GM19023 (cell line): ENCODE measurements around the gene ATP7B.
A peak's percentile ranks its signal among the peaks of the same experiment; 100 is the strongest.
"Not testable (repeated sequence)": the region's sequence is repeated elsewhere in the genome, so short reads cannot be mapped to it uniquely, and the experiment has no call there.

Experiments used
- ATAC-seq: cut with Tn5 transposase; IDR thresholded peaks from one replicate; pipeline ENCODE4 v1.9.1; 2021; ENCODE audit warnings: mild to moderate bottlenecking, moderate library complexity; ENCODE audit not compliant: unreplicated experiment

The ATP7B gene

GRCh38 chr13:51924756-51925544, 86.3 kb downstream of the ATP7B start:
- no peak for ATAC-seq

GRCh38 chr13:51923983-51924539, 87.2 kb downstream of the ATP7B start:
- peak; percentile 58 for ATAC-seq

- no peak for ATAC-seq
These were observed 88.3 kb downstream of the ATP7B start for GRCh38 chr13:51922771-51923480.

GRCh38 chr13:51921790-51922740, 89.2 kb downstream of the ATP7B start:
- ATAC-seq = no peak

- no peak for ATAC-seq
These were observed 90.5 kb downstream of the ATP7B start for GRCh38 chr13:51920786-51921185.

- no peak for ATAC-seq
These were observed 91.0 kb downstream of the ATP7B start for GRCh38 chr13:51920267-51920666.

GRCh38 chr13:51919531-51919930, 91.7 kb downstream of the ATP7B start:
- no peak for ATAC-seq

GRCh38 chr13:51916962-51917361, 94.3 kb downstream of the ATP7B start:
- ATAC-seq = no peak

- ATAC-seq = no peak
These were observed 95.0 kb downstream of the ATP7B start for GRCh38 chr13:51916051-51916818.

GRCh38 chr13:51914137-51914493, 97.1 kb downstream of the ATP7B start:
- no peak for ATAC-seq

GRCh38 chr13:51913421-51914136, 97.7 kb downstream of the ATP7B start:
- no peak for ATAC-seq

- ATAC-seq = no peak
These were observed 98.6 kb downstream of the ATP7B start for GRCh38 chr13:51912511-51913225.

- no peak for ATAC-seq
These were observed 99.2 kb downstream of the ATP7B start for GRCh38 chr13:51912091-51912490.

- ATAC-seq = no peak
These were observed 100.7 kb downstream of the ATP7B start for GRCh38 chr13:51910508-51910907.

GRCh38 chr13:51909265-51909664, 102.0 kb downstream of the ATP7B start:
- not testable (repeated sequence) for ATAC-seq

GRCh38 chr13:51907040-51907732, 104.1 kb downstream of the ATP7B start:
- no peak for ATAC-seq

GRCh38 chr13:51906581-51906980, 104.7 kb downstream of the ATP7B start:
- no peak for ATAC-seq

- ATAC-seq = no peak
These were observed 105.5 kb downstream of the ATP7B start for GRCh38 chr13:51905787-51906186.
